ENCODE results near the gene CBLC.

DNA sequence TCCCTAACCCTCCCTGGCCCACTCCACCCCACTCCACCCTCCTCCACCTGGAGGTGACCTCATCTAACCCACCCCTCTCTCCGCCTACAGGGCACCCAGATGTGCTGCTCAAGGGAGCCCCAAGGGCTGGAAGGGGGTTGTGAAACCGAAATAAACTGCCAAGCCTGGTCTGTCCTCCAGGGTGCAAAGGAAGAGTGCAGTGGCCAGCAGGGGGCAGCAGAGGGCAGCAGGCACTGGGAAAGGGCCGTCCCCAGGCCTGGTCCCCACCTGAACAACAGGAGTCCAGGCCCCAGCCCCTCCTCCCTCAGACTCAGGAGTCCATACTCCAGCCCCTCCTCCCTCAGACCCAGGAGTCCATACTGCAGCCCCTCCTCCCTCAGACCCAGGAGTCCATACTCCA is 22.8 kb downstream of the CBLC start:
- TF ChIP-seq, protein P1, sequence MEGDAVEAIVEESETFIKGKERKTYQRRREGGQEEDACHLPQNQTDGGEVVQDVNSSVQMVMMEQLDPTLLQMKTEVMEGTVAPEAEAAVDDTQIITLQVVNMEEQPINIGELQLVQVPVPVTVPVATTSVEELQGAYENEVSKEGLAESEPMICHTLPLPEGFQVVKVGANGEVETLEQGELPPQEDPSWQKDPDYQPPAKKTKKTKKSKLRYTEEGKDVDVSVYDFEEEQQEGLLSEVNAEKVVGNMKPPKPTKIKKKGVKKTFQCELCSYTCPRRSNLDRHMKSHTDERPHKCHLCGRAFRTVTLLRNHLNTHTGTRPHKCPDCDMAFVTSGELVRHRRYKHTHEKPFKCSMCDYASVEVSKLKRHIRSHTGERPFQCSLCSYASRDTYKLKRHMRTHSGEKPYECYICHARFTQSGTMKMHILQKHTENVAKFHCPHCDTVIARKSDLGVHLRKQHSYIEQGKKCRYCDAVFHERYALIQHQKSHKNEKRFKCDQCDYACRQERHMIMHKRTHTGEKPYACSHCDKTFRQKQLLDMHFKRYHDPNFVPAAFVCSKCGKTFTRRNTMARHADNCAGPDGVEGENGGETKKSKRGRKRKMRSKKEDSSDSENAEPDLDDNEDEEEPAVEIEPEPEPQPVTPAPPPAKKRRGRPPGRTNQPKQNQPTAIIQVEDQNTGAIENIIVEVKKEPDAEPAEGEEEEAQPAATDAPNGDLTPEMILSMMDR (optimal IDR thresholded peaks at IDR 0.05 in 1 of 3, IDR thresholded peaks at IDR 0.05 in 1 of 3, conservative IDR thresholded peaks at IDR 0.05 in 1 of 3; ENCODE audit: extremely low read depth in 1 of 3, insufficient read depth in 2 of 3, low read length in 3 of 3) = peak; percentile 92 to 99 (median 93)
- TF ChIP-seq EZH2 (IDR thresholded peaks at IDR 0.05; ENCODE audit: low read length) = no peak

Data from keratinocyte (primary cell).